Vagina (tissue), 2 donors: ENCODE measurements around the gene MXRA7. TPM values are rescaled to one million over a fixed set of nuclear protein-coding genes. Genes with fewer than 3 reads are reported as not detected.

ENCODE experiments used
- DNase-seq, 2 donors: peaks; one replicate each; pipeline ENCODE4 v3.0.0-alpha.2; 2017; ENCODE audit errors: extremely low spot score in 2 of 2
- H3K27ac ChIP-seq: fragments of 200-600 bp; sonication (generic); one replicate; pipeline ENCODE4 v1.5.1; 2019
- H3K27me3 ChIP-seq: fragments of 200-600 bp; sonication (generic); one replicate; pipeline ENCODE4 v1.5.1; 2019
- H3K36me3 ChIP-seq, 2 donors: fragments of 200-600 bp; sonication (generic); one replicate each; pipeline ENCODE4 v1.5.1; 2017 to 2019
- H3K4me1 ChIP-seq: fragments of 200-600 bp; sonication (generic); one replicate; pipeline ENCODE4 v1.5.1; 2019
- H3K4me3 ChIP-seq, 2 donors: fragments of 200-600 bp; sonication (generic); 1 replicate in 1 of 2; 2 replicates in 1 of 2; pipeline ENCODE4 v1.5.1; 2016 to 2019
- H3K9me3 ChIP-seq: fragments of 200-600 bp; sonication (generic); one replicate; pipeline ENCODE4 v1.5.1; 2019
- CTCF ChIP-seq, 3 experiments: fragments of 450-650 bp in 2 of 3; fragments of 200-600 bp in 1 of 3; sonication (generic) in 1 of 3; IDR thresholded peaks; one replicate each; pipeline ENCODE4 v1.5.1; 2017 to 2019; ENCODE audit warnings: antibody characterized with exemption in 3 of 3, mild to moderate bottlenecking in 2 of 3, moderate library complexity in 2 of 3
- POLR2A ChIP-seq, 2 donors: fragments of 450-650 bp; IDR thresholded peaks; one replicate each; pipeline ENCODE4 v1.6.1; 2017; ENCODE audit warnings: antibody characterized with exemption in 2 of 2, mild to moderate bottlenecking in 2 of 2, moderate library complexity in 2 of 2
- POLR2AphosphoS5 ChIP-seq, 2 donors: sonication (generic); formaldehyde crosslinking; IDR thresholded peaks; one replicate each; pipeline ENCODE4 v1.9.0; 2017; ENCODE audit warnings: antibody characterized with exemption in 2 of 2, mild to moderate bottlenecking in 2 of 2, low read depth in 1 of 2; ENCODE audit not compliant: insufficient read depth in 1 of 2
- intact Hi-C: fragments of 100-400 bp; cut with DNase I; formaldehyde crosslinking; loops from one replicate; pipeline ENCODE4 v1.15.1; 2023
- microRNA counts, 2 donors: library from miRNA; unstranded; fragments of <30 nt; microRNA quantifications; one replicate each; lab custom pipeline; 2016 to 2017
- microRNA-seq: library from miRNA; unstranded; fragments of <30 nt; microRNA quantifications from one replicate; pipeline ENCODE4, GENCODE V29; 2017; ENCODE audit warnings: borderline number of aligned reads, borderline replicate concordance
- small RNA-seq: library from RNA; depleted of rRNA; stranded (forward); fragments of <200 nt; gene quantifications from one replicate; pipeline ENCODE3, GENCODE V24; 2016
- total RNA-seq: library from RNA; depleted of rRNA; stranded (reverse); fragments of >200 nt; gene quantifications from one replicate; pipeline ENCODE4 v1.2.3, GENCODE V29; 2016

The MXRA7 gene
- total RNA-seq, 1 donor from 2014 or later = 114 TPM

GRCh38 chr17:76630151-76630550 lies 80.6 kb downstream of the MXRA7 start:
- H3K9me3 ChIP-seq = no peaks in the 10 kb centered on the region
- H3K4me3 ChIP-seq = no peak overlapping the region
- no peaks in the 10 kb centered on the region for H3K36me3 ChIP-seq
- H3K27me3 ChIP-seq = no peaks in the 10 kb centered on the region
- H3K4me1 ChIP-seq = no peaks in the 10 kb centered on the region
- no peak overlapping the region for H3K27ac ChIP-seq
- intact Hi-C loops = no loop called here
- DNase-seq = no peak
- no peak for TF ChIP-seq POLR2A (IDR thresholded peaks at IDR 0.05)
- no peak for TF ChIP-seq POLR2AphosphoS5 (IDR thresholded peaks at IDR 0.05; ENCODE audit: insufficient read depth in 1 of 2, low read depth in 1 of 2)
- TF ChIP-seq CTCF (IDR thresholded peaks at IDR 0.05) = no peak

MicroRNAs encoded within 50 kb of the gene (microRNA counts, 767-probe panel; counts per million panel counts)
- microRNA hsa-miR-636 (lab: Ali Mortazavi, UCI) = 238 to 261 counts per million in 2 donors

Small RNA genes within 50 kb of the gene (microRNA-seq; reads per million reads assigned to microRNA genes)
- not detected for gene MIR636

Small RNA genes within 50 kb of the gene (small RNA-seq; reads per million reads assigned to genes)
- gene AC005837.3 = not detected
- not detected for gene RF02271
- gene RNU6-227P = not detected
- gene RNU6-97P = not detected
- gene RNY4P36 = not detected

Other genes starting within 250 kb of the MXRA7 start
- gene AANAT, start 243.4 kb downstream of the MXRA7 start, total RNA-seq = not detected
- gene RHBDF2, start 209.5 kb downstream of the MXRA7 start, total RNA-seq = 34.6 TPM
- gene CYGB, start 173.3 kb downstream of the MXRA7 start, total RNA-seq = 30.0 TPM
- gene PRCD, start 170.9 kb downstream of the MXRA7 start, total RNA-seq = 21.4 TPM
- gene ST6GALNAC2, start 125.1 kb downstream of the MXRA7 start, total RNA-seq = 24.8 TPM
- 4.4 TPM for gene ST6GALNAC1, start 67.2 kb downstream of the MXRA7 start, total RNA-seq
- 28.0 TPM for gene JMJD6, start 15.6 kb upstream of the MXRA7 start, total RNA-seq
- gene METTL23, start 15.9 kb upstream of the MXRA7 start, total RNA-seq = 20.9 TPM
- gene SRSF2, start 26.4 kb upstream of the MXRA7 start, total RNA-seq = 413 TPM
- 24.1 TPM for gene MFSD11, start 27.2 kb upstream of the MXRA7 start, total RNA-seq
- 0.49 TPM for gene MGAT5B, start 157.4 kb upstream of the MXRA7 start, total RNA-seq